Measurements from ENCODE around the gene BYSL.
"Not testable (repeated sequence)": the region's sequence is repeated elsewhere in the genome, so short reads cannot be mapped to it uniquely, and the experiment has no call there.

BYSL gene

DNA sequence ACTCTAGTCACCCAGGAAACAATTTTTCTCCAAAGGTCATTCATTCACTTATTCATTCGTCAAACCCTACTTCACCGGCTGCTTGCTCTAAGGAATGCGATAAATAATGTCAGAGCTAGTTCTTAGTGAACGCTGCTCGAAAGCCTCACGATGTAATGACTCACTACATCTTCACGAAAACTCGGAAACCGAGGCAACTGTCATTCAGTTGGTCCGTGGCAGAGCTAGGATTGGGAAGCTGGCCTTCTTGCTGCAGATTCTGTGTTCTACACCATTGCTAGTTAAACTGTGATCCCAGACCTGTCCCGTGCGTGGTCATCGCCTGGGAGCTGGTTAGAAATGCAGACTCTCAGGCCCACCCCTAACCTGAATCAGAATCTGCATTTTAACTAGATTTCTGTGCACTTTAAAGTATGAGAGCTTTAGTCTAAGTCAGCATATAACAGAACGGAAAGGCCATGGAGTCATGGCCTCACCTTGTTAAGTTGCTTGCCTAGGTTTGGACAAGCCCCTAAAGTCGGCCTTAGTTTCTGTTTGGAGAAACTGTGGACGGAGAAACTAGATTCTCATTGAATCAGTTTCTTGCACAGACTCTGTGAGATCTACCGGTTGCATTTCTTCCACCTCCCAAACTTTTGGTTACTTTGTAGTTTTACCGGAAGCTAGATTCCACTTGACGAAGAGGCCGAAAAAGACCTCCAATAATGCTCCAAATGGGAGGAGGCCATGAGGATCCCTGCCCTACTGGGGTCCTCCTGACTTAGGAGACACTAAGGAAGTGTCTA lies 21.0 kb downstream of the BYSL start:
- DNase-seq = no peak

DNA sequence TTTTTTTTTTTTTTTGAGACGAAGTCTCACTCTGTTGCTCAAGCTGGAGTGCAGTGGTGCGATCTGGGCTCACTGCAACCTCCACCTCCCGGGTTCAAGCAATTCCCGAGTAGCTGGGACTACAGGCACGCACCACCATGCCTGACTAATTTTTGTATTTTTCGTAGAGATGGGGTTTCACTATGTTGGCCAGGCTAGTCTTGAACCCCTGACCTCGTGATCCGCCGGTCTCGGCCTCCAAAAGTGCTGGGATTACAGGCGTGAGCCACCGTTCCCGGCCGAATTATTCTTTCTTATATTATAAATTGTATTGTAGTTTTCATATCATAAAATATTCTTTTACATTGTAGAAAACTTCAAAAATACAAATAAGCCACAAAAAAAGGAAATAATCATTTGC lies 21.6 kb downstream of the BYSL start:
- not testable (repeated sequence) for DNase-seq

- no peak for DNase-seq
Measured at GRCh38 chr6:41943456-41943855, 22.2 kb downstream of the BYSL start.

DNA sequence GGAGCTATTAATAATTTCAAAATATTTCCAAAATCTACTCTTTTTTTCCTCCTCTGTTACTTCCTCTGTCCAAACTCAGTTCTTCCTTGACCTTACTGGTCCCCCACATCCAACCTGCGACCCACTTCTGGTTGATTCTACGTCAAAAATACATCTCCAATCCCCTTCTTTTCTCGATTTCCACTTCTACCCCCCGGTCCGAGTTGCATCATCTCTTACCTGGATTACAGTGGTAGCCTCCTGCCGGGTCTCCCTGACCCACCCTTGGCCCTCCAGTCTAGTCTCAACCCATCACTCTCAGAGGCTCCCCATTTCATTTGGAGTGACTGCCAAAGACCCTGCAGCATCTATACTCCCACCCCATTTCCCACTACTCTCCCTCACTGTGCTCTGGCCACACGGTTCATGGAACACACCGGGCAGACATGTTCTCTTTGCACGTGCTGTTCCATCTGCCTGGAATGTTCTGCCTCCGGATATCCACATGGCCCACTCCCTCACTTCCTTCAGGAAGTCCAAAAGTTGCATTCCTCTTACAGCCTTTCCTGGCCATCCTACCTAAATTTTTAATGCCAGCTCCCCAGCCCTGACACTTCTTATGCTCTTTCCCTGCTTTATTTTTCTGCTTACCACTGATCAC lies 26.4 kb downstream of the BYSL start:
- DNase-seq = no peak

DNA sequence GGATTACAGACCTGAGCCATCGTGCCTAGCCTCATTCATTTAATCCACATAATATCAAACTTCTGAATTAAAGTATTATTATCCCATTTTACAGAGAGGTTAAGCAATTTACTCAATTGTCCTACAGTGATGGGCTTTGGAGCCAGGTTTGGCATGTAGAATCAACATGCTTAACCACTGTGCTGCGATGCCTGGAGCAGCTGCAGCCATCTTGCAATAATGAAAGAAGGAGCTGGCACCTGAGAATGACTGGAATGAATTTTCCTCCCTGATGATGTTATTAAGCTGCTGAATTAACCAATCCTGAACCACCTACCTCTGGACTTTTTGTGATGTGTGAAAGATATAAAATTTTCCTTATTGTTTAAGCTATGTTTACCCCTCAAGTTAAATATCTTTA lies 33.4 kb downstream of the BYSL start:
- DNase-seq = no peak

GRCh38 chr6:41955412-41955811 lies 34.1 kb downstream of the BYSL start:
- DNase-seq = no peak

GRCh38 chr6:41957117-41957516 lies 35.8 kb downstream of the BYSL start:
- DNase-seq = no peak

DNA sequence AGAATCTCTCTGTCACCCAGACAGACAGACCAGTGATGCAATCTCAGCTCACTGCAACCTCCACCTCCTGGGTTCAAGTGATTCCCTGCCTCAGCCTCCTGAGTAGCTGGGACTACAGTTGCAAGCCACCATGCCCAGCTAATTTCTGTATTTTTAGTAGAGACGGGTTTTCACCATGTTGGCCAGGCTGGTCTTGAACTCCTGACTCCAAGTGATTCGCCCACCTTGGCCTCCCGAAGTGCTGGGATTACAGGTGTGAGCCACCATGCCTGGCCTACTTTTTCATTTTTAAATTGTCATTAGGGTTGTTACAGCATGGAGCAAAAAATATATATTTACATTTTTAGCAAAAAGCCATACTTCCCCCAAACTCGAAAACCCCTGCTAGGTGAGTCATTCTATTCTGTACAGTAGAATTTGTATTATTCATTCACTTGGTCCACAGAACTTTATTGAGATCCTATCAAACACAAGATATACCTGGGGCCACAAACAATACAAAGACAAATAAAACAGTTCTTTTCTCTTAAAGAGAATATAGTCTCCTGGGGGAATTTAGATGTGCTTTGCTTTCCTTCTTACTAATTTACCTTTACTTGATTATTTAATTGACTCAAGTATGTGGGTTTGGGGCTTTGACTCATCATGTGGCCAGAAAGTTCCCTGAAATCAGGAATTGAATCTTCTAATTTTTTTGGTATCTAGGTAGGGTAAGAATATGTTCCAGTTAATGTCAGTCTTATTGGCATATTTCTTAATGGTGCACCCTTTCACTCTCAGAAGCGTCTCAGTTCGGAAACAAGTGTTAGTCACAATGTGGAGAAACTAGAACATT lies 36.9 kb downstream of the BYSL start:
- no peak for DNase-seq

DNA sequence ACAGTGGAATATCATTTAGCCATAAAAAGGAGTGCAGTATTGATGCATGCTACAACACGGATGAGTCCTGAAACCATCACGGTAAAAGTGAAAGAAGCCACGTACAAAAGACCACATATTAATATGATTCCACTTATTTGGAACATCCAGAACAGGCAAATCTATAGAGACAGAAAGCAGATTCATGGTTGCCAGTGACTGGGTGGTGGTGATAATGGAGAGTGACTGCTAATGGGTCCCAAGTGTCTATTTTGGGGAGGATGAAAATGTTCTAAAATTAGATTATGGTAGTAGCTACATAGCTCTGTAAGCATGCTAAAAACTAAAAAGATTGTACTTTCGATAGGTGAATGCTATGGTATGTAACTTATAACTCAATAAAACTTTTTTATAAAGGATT lies 38.7 kb downstream of the BYSL start:
- no peak for DNase-seq

DNA sequence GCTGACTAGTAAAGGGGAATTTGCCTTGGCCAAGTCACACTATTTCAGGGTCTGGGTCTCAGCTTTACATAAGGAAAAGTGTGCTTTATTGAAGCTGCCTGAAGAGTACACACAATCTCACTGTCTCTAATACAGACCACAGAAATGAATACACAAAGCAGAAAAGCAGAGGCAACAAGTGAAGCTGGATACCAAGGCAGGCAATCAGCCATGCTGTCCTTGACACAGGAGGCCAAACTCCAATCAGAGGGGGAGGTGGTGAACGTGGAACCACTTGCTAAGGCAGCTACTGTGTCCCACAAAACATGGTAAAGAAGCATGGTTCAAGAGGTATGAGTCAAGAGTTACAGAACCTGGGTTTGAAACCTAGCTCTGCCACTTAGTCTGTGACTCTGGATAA lies 42.1 kb downstream of the BYSL start:
- DNase-seq = no peak

DNA sequence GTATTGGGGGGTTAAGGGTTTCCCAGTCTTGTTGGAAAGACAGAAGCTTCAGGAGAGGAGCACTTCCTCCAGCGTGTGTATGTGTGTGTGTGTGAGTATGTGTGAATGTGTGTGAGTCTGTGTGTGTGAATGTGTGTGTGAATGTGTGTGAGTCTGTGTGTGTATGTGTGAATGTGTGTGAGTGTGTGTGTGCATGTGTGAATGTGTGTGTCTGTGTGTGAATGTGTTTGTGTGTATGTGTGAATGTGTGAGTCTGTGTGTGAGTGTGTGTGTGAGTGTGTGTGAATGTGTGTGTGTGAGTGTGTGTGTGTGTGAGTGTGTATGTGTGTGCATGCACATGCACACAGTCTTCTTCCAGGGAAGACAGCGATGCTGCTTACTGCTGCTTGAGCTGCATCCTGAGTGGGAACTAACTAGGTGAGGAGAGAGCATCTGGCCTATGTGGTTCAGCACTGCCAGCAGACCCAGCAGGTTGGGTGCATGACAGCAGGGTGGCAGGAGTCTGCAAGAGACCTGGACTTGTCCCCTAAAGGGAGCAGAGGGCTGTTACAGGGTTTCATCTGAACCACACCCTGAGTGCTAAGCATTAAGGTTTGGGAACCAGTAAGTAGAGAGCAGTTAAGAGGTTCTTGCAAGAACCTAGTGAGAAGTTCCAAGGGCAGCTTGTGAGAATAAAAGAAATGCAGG lies 43.0 kb downstream of the BYSL start:
- no peak for DNase-seq

GRCh38 chr6:41965429-41966213 lies 44.3 kb downstream of the BYSL start:
- no peak for DNase-seq

DNA sequence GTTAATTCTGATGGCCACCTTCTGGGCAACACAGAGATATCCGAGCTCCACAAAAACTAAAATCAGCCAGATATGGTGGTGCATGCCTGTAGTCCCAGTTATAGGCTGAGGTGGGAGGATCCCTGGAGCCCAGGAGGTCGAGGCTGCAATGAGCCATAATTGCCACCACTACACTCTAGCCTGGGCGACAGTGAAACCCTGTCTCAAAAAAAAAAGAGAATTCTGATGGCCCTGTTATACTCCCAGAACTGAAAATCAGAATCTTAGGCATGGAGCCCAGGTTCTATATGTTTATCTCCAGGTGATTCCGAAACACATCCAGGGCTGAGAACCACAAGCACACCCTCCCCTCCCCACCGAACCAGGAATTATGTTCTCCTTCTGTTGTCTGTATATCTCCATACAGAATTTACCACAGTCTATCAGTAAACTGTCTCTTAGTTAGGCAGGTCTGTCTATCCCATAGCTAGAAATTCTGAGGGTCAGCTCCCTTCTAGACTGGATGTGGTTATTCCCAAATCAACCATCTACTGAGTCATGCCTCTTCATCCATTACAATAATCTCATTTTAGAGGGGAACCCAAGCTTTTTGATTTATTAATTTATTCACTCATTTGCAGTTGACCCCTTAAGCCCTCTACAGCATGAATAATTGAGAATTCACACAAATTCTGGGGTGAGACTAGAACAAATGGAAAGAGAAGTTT lies 45.1 kb downstream of the BYSL start:
- DNase-seq = no peak

DNA sequence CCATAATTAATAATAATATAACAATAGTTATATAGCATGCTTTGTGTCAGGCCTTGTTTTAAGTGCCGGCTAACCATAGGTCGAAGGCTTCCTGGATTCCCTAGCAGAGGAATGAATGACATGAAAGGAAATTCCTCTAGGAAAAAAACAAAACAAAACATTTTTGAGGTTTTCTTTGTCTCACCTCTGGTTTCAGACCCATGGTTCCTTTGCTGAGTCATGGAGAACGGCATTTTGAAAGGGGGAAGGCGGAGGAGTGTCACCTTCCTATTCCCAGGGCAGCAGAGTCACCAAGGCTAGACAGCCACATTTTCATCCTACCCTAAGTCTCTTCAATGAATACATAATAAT lies 45.6 kb downstream of the BYSL start:
- DNase-seq = no peak

DNA sequence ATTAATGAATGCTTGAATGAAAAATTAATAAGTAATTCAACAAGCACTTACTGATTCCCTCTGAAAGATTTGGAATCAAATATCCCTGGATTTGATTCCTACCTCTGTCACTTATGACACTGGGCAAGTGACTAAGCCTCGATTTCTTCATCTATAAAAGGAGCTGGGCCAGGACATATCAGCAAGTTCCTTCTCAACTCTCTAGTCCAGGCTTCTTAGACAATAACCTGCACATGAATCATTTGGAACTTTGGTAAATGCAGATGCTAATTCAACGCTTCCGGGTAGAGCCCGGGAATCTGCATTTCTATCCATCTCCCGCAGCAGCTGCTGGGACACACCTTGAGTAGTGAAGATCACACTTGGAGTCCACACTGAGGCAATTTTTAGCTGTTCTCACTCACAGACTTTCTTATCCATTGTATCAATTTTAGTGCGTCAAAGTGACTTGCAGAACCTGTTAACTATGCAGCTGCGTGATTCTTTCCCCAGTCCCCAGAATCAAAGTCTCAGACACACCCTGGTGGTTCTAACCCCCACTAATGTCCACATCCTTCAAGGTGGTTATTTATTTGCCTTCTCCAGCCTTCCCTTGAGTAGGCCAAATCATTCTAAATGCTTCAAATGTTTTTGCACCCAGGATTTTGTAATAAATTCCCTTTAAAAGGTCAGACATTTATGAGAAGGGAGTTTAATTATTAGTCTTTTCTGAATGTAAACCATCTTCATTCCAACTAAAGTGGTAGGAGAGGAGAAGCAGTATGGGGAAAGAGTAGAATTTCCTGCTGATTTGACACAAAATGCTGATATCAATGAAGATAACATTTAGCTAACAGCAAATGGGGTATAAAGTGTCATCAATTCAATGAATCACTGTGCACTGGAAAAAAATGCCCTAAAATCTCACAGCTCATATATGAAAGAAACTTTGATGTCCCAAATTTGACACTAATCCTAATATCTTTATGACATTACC lies 46.3 kb downstream of the BYSL start:
- DNase-seq = no peak

DNA sequence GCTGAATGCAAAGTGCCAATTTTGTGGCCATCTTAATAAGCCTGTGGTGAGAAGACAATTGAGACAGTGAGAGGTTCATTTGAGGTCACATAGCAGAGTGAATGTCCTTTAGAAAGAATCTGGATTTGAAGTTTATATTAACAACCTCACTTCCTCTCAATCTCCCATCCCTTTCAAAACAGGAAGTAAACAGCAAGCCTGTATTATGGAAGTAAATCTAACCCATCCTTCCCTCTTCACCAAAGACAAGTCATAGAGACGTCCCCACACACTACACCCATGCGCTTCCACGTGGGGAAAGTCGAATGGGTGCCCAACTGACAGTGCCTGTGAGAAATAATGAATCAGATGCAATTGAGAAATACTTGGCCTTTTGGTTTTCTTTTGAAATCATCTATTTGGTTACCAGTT lies 49.1 kb downstream of the BYSL start:
- no peak for DNase-seq

DNA sequence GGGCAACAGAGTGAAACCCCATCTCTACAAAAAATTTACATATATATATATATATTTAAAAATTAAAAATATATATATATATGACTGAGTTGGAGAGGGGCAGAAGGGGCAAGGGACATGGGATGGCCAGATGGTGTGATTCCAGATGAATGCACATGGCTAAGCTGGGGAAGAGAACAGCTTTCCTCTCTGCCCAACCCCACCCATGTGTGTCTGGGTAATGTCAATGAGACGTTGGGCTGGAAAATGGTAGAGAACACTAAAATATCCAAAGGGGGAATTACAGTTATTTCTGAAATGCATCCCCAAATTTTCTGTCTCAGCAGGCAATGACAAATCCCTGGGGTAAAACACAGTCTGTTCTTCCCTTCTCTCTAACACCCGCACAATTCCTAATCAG lies 51.5 kb downstream of the BYSL start:
- DNase-seq = no peak

DNA sequence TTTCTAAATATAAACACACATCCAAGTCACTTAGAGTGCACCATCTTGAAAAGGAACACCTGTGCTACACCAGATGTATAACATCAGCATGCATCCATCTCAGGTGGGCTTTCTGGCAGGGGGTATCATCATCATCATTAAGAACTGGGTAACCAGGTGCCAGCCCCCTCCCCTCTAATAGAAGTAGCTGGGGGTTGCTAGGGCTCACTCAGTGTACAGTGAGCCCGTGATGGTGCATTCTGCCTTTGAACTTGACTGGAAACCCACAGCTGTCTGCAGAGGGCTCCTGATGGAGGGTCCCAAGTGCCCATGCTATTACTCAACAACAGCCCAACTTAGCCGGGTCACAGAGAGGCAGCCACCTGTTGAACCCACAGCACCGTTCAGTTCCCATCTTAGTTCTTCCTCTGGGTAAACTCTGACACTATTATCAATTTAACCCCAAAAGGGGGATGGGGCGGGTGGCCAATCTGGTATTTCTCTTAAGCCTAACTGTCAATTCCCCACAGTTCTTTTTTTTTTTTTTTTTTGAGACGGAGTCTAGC lies 53.1 kb downstream of the BYSL start:
- no peak for DNase-seq

DNA sequence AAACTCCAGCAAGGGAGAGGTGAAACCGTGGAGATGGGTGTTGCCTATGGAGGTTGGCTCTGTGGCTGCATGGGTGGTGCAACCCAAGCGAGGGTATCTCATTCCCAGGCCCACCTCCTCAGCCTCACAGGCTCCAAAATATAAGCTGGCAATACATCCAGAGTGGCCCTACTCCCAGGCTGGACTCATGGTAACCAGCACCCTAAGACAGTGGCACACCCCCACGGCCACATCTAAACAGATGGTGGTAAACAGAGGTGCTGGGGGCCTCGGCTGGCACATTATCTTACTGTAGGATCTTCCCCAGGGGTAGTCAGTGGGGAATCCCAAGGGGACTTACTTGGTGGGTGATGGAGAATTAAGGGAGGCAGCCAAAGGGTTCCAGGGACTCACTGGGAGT lies 54.0 kb downstream of the BYSL start:
- no peak for DNase-seq

GRCh38 chr6:41976794-41977484 lies 55.6 kb downstream of the BYSL start:
- no peak for DNase-seq
